ENCODE measurements around the gene CNGA4. TPM values are rescaled to one million over a fixed set of nuclear protein-coding genes. Genes with fewer than 3 reads are reported as not detected.

CNGA4 gene
- total RNA-seq, 1 donor from 2014 or later: not detected

DNA sequence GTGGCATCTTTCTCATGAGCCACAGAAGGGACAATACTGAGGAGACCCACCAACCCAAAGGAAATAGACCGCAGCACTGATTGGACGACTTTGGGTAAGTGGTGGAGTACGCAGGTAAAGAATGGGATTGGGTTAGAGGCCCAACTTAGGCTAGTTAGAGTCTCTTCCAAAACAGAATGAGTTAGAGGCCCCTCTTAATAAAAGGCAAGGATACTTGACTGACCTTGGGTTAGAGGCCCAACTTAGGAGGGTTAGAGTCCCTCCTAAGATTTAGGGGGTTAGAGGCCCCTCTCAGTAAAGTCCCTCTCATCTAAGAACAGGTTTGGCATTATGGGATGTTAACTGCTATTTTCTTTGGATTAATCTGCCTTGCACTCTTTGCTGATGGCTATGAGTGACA, 45.4 kb downstream of the CNGA4 start:
- H3F3A ChIP-seq (ENCODE audit: low read depth): peaks cover 25% of the 10 kb centered on the region
- peaks cover 13% of the 10 kb centered on the region for H3K4me1 ChIP-seq
- no peak overlapping the region for H3K4me3 Mint-ChIP-seq
- H3K9me3 ChIP-seq (ENCODE audit: low read depth): no peaks in the 10 kb centered on the region
- no peaks in the 10 kb centered on the region for H4K20me1 ChIP-seq (ENCODE audit: low read depth)
- no peak overlapping the region for H3K27ac ChIP-seq
- H3K36me3 Mint-ChIP-seq: no peaks in the 10 kb centered on the region
- no peak overlapping the region for H3K27ac Mint-ChIP-seq
- H3K4me1 Mint-ChIP-seq: peaks cover 3% of the 10 kb centered on the region
- H3K4me3 ChIP-seq: no peak overlapping the region
- H3K36me3 ChIP-seq: no peaks in the 10 kb centered on the region
- H3K4me2 ChIP-seq: no peak overlapping the region
- no peak for DNase-seq (ENCODE audit: low spot score)
- no peaks in the 10 kb centered on the region for H3K9me3 Mint-ChIP-seq
- H3K27me3 ChIP-seq: peaks cover 18% of the 10 kb centered on the region
- peaks cover 2% of the 10 kb centered on the region for H3K27me3 Mint-ChIP-seq (ENCODE audit: insufficient read depth, low read depth)
- no peak overlapping the region for H3K9ac ChIP-seq
- no peak overlapping the region for H2AFZ ChIP-seq (replicated peaks)
- H3K79me2 ChIP-seq (ENCODE audit: low read depth): no peaks in the 10 kb centered on the region
- no peak for TF ChIP-seq EZH2phosphoT487 (IDR thresholded peaks at IDR 0.05)
- no peak for TF ChIP-seq EZH2 (IDR thresholded peaks at IDR 0.05)
- TF ChIP-seq, protein P1, sequence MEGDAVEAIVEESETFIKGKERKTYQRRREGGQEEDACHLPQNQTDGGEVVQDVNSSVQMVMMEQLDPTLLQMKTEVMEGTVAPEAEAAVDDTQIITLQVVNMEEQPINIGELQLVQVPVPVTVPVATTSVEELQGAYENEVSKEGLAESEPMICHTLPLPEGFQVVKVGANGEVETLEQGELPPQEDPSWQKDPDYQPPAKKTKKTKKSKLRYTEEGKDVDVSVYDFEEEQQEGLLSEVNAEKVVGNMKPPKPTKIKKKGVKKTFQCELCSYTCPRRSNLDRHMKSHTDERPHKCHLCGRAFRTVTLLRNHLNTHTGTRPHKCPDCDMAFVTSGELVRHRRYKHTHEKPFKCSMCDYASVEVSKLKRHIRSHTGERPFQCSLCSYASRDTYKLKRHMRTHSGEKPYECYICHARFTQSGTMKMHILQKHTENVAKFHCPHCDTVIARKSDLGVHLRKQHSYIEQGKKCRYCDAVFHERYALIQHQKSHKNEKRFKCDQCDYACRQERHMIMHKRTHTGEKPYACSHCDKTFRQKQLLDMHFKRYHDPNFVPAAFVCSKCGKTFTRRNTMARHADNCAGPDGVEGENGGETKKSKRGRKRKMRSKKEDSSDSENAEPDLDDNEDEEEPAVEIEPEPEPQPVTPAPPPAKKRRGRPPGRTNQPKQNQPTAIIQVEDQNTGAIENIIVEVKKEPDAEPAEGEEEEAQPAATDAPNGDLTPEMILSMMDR (IDR thresholded peaks at IDR 0.05): no peak

DNA sequence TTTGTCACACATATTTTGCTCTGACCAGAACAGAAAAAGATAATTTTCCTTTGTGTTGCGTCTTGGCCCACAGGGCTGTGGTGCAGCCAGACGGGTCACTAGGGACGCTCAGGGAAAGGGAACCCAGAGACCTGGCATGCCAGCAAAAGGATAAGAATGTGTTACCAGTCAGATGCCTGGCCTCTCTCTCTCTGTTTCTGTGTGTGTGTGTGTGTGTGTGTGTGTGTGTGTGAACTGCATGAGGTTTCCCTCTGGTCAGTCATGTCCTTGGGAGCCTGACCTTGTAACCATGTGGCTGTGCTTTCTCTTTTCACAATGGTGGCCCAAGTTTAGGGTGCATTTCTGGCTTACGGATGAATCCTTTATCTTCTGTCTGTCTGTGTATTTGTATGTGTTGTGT, 46.1 kb downstream of the CNGA4 start:
- no peaks in the 10 kb centered on the region for H3K79me2 ChIP-seq (ENCODE audit: low read depth)
- peaks cover 18% of the 10 kb centered on the region for H3K27me3 ChIP-seq
- Mint-ChIP-seq H3K27ac (peak overlapping the region; percentile 34), H3K27me3 (ENCODE audit: insufficient read depth, low read depth) (peaks cover 4% of the 10 kb centered on the region), H3K36me3 (no peaks in the 10 kb centered on the region), H3K4me1 (peaks cover 3% of the 10 kb centered on the region), H3K9me3 (no peaks in the 10 kb centered on the region), H3K4me3 (no peak overlapping the region)
- no peak overlapping the region for H3K27ac ChIP-seq
- H3K9me3 ChIP-seq (ENCODE audit: low read depth): no peaks in the 10 kb centered on the region
- no peak for TF ChIP-seq EZH2 (IDR thresholded peaks at IDR 0.05)
- no peak for TF ChIP-seq EZH2phosphoT487 (IDR thresholded peaks at IDR 0.05)
- TF ChIP-seq, protein P1 (IDR thresholded peaks at IDR 0.05): no peak
- H3K4me3 ChIP-seq: no peak overlapping the region
- H3K9ac ChIP-seq: no peak overlapping the region
- H3K4me2 ChIP-seq: no peak overlapping the region
- H2AFZ ChIP-seq (replicated peaks): no peak overlapping the region
- peaks cover 13% of the 10 kb centered on the region for H3K4me1 ChIP-seq
- DNase-seq (ENCODE audit: low spot score): no peak
- H3K36me3 ChIP-seq: no peaks in the 10 kb centered on the region
- H4K20me1 ChIP-seq (ENCODE audit: low read depth): no peaks in the 10 kb centered on the region
- H3F3A ChIP-seq (ENCODE audit: low read depth): peaks cover 25% of the 10 kb centered on the region

Other genes starting within 250 kb of the CNGA4 start
- 0.30 and 0.62 TPM in 2 replicates for gene OR56A4, start 232.1 kb upstream of the CNGA4 start, total RNA-seq (ENCODE audit: low replicate concordance)
- 0.87 and 1.8 TPM in 2 replicates for gene OR56A1, start 208.3 kb upstream of the CNGA4 start, total RNA-seq (ENCODE audit: low replicate concordance)
- not detected in 2 replicates for gene OR56B4, start 131.4 kb upstream of the CNGA4 start, total RNA-seq (ENCODE audit: low replicate concordance)
- gene OR52B2, start 68.8 kb upstream of the CNGA4 start, total RNA-seq (ENCODE audit: low replicate concordance): not detected in 2 replicates
- not detected in 2 replicates for gene OR52W1, start 39.9 kb upstream of the CNGA4 start, total RNA-seq (ENCODE audit: low replicate concordance)
- gene C11orf42, start 33.5 kb upstream of the CNGA4 start, total RNA-seq (ENCODE audit: low replicate concordance): not detected in 2 replicates
- 12.0 and 38.7 TPM in 2 replicates for gene FHIP1B, start 4.5 kb upstream of the CNGA4 start, total RNA-seq (ENCODE audit: low replicate concordance)
- gene CCKBR, start 20.7 kb downstream of the CNGA4 start, total RNA-seq (ENCODE audit: low replicate concordance): 8.2 and 14.3 TPM in 2 replicates
- gene CAVIN3, start 81.4 kb downstream of the CNGA4 start, total RNA-seq (ENCODE audit: low replicate concordance): 2.9 and 12.2 TPM in 2 replicates
- 9.4 and 11.3 TPM in 2 replicates for gene SMPD1, start 151.4 kb downstream of the CNGA4 start, total RNA-seq (ENCODE audit: low replicate concordance)
- gene APBB1, start 180.0 kb downstream of the CNGA4 start, total RNA-seq (ENCODE audit: low replicate concordance): 38.5 and 64.9 TPM in 2 replicates
- gene HPX, start 201.9 kb downstream of the CNGA4 start, total RNA-seq (ENCODE audit: low replicate concordance): 0.56 TPM in 2 replicates
- 16.1 and 19.9 TPM in 2 replicates for gene TRIM3, start 234.9 kb downstream of the CNGA4 start, total RNA-seq (ENCODE audit: low replicate concordance)
- 40.2 and 50.5 TPM in 2 replicates for gene ARFIP2, start 242.2 kb downstream of the CNGA4 start, total RNA-seq (ENCODE audit: low replicate concordance)
- gene TIMM10B, start 242.4 kb downstream of the CNGA4 start, total RNA-seq (ENCODE audit: low replicate concordance): 37.2 and 39.8 TPM in 2 replicates

Measured in neural progenitor cell (in vitro differentiated cells).